ENCODE results near the gene CAMK1G.

The CAMK1G gene

GRCh38 chr1:209648346-209648745 lies 64.8 kb downstream of the CAMK1G start:
- H3K27me3 ChIP-seq: no peaks in the 10 kb centered on the region
- H3K4me3 ChIP-seq (ENCODE audit: low read depth, low read length): no peak overlapping the region
- no peak for TF ChIP-seq CTCF (IDR thresholded peaks at IDR 0.05; ENCODE audit: low read depth, low read length)
- no peak for DNase-seq
- no peaks in the 10 kb centered on the region for H3K9me3 ChIP-seq
- H3K4me1 ChIP-seq: no peaks in the 10 kb centered on the region; the same call in none of the 2 replicates
- no peaks in the 10 kb centered on the region for H3K36me3 ChIP-seq

GRCh38 chr1:209648931-209649776 lies 65.6 kb downstream of the CAMK1G start:
- TF ChIP-seq CTCF (IDR thresholded peaks at IDR 0.05; ENCODE audit: low read depth, low read length): no peak
- DNase-seq: no peak
- Histone ChIP-seq H3K4me3 (ENCODE audit: low read depth, low read length) (no peak overlapping the region), H3K27me3 (no peaks in the 10 kb centered on the region), H3K9me3 (no peaks in the 10 kb centered on the region), H3K4me1 (no peaks in the 10 kb centered on the region; the same call in none of the 2 replicates), H3K36me3 (no peaks in the 10 kb centered on the region)

DNA sequence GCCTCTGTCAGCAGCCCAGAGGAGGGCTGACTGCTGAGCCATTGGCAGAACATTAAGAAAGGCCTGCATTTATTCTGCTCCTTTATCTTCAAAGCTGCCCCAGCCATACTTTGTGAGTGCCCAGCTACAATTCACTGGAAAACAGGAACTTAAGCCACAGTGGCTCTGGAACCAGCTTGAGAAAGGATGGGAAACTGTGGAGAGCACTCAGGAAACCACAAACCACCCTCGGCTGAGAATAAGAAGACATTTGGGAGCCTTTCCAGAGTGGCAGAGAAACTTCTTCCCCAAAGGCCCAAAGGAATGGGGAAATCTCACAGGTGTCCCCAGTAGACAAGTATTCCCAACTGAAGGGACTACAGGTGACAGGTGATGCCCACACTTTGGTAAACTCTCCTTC lies 66.9 kb downstream of the CAMK1G start:
- Histone ChIP-seq H3K27me3 (no peaks in the 10 kb centered on the region), H3K9me3 (no peaks in the 10 kb centered on the region), H3K4me3 (ENCODE audit: low read depth, low read length) (no peak overlapping the region), H3K36me3 (no peaks in the 10 kb centered on the region), H3K4me1 (no peaks in the 10 kb centered on the region; the same call in none of the 2 replicates)
- TF ChIP-seq CTCF (IDR thresholded peaks at IDR 0.05; ENCODE audit: low read depth, low read length): no peak
- no peak for DNase-seq

DNA sequence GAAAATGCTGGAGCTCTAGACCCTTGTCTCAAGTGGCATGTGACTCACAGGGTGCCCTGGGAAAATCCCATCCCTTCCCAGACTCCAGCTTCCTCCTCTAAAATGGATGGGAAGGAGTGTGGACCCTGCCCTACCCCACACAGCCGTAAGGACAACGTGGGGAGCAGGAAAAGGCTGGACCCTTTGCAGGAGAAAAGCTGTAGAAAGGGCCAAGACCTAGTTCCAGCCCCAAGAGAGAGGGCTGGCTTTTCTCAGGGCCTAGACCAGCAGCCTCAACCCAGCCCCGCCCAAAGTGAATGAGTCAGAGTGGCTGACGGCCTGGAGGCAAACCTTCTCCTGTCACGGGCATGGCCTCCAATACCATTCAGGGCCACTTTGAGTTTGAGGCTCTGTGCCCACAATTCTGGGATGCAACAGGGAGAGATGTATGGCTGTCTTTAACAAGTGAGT lies 67.6 kb downstream of the CAMK1G start:
- H3K27me3 ChIP-seq: no peaks in the 10 kb centered on the region

DNA sequence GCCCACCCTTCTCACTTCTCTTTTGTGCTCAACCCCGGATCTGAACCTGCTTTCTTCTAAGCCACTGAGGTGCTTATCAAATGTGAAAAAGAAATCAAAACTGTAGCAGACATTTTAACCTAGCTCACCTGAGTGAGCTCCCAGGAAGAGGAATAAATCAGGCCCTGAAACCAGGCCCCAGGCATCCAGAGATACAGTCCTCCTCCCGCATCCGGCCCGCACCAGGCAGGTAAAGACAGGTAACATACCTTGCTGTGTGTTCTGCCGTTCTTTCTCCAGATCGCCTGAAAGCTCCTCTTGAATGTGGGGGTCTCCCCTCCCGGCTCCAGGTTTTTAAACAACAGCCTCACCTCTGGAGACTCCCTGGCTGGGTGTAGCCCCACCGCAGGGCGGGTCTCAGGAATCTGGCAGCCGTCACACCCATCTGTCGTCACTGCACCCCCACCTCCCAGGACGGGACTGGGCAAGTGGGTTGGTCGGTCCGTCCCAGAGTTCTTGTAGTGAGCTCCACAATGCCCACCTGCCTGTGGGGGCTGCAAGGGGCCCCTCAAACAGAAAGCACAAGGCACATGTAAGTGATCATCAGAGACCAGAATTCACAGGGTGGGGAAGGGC lies 68.7 kb downstream of the CAMK1G start, which contains the start of gene LAMB3:
Gene LAMB3, minus strand, starts transcription at position 305 of the 615 bp plus-strand sequence. CDS start 1,481 bp downstream, outside the sequence.
- Histone ChIP-seq H3K4me3 (ENCODE audit: low read depth, low read length) (no peak within 1 kb of the TSS), H3K4me1 (no peaks in the 10 kb centered on the region; the same call in none of the 2 replicates), H3K36me3 (no peaks in the 10 kb centered on the region), H3K27me3 (no peaks in the 10 kb centered on the region), H3K9me3 (no peaks in the 10 kb centered on the region)
- TF ChIP-seq CTCF (IDR thresholded peaks at IDR 0.05; ENCODE audit: low read depth, low read length): no peak
- no peak for DNase-seq

More for the DNA sequence above, 67.6 kb downstream of the CAMK1G start:
- Histone ChIP-seq H3K4me1 (no peaks in the 10 kb centered on the region; the same call in none of the 2 replicates), H3K36me3 (no peaks in the 10 kb centered on the region), H3K4me3 (ENCODE audit: low read depth, low read length) (no peak overlapping the region), H3K9me3 (no peaks in the 10 kb centered on the region)
- TF ChIP-seq CTCF (IDR thresholded peaks at IDR 0.05; ENCODE audit: low read depth, low read length): no peak
- DNase-seq: peak; percentile 59

Data from BE2C (cell line).